ENCODE measurements around the gene TNFRSF25. TPM values are rescaled to one million over a fixed set of nuclear protein-coding genes. Genes with fewer than 3 reads are reported as not detected.
"Not testable (repeated sequence)": the region's sequence is repeated elsewhere in the genome, so short reads cannot be mapped to it uniquely, and the experiment has no call there.

Gene TNFRSF25
- total RNA-seq, 1 donor from 2014 or later, result 12.6 TPM

DNA sequence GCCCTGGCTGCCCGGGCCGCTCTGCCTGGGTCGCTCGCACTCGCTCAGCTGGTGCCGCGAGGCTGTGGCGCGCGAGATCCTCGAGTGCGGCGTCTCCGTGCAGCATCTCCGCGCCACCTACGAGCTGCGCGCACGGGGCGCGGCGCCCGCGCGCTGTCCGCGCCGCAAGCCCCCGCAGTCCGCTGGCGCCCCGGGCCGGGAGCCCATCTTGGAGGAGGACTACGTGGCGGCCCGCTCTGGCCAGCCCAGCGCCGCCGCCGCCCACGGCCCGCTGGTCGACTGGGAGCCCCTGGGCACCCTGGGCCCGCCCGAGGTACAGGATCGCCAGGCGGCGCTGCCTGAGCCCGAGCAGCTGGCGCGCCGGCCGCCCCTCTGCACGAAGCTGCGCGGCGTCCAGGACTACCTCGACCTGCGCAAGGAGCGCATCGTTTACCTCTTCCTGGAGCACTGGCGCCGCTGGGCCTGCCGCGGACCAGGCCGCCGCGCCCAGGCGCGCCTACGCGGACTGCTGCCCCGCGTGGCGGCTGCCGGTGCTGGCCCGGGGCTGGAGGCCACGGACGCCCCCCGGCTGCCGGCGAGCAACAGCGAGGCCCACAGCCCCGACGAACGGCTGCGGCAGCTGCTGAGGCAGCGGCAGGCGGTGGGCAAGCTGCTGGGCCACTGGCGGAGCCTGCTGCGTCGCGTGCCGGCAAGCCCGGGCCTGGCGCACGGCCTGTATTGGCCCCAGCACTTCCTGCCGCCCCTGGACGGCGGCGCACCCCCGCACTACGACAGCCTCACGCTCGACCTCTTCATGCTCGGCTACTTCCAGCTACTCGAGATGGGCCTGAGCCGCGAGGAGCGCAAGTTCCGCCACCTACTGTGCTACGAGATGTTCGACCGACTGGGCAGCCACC, 10.9 kb downstream of the TNFRSF25 start:
- intact Hi-C loops (cut with micrococcal nuclease), result no loop called here
- Histone ChIP-seq H3K4me3 (peak overlapping the region; percentile 29), H3K27me3 (ENCODE audit: low read depth) (peaks cover 100% of the 10 kb centered on the region), H3K36me3 (no peaks in the 10 kb centered on the region), H3K4me1 (peaks cover 24% of the 10 kb centered on the region), H3K27ac (replicated peaks) (no peak overlapping the region), H3K9me3 (replicated peaks) (no peaks in the 10 kb centered on the region)
- TF ChIP-seq, protein P1, sequence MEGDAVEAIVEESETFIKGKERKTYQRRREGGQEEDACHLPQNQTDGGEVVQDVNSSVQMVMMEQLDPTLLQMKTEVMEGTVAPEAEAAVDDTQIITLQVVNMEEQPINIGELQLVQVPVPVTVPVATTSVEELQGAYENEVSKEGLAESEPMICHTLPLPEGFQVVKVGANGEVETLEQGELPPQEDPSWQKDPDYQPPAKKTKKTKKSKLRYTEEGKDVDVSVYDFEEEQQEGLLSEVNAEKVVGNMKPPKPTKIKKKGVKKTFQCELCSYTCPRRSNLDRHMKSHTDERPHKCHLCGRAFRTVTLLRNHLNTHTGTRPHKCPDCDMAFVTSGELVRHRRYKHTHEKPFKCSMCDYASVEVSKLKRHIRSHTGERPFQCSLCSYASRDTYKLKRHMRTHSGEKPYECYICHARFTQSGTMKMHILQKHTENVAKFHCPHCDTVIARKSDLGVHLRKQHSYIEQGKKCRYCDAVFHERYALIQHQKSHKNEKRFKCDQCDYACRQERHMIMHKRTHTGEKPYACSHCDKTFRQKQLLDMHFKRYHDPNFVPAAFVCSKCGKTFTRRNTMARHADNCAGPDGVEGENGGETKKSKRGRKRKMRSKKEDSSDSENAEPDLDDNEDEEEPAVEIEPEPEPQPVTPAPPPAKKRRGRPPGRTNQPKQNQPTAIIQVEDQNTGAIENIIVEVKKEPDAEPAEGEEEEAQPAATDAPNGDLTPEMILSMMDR (IDR thresholded peaks at IDR 0.05; ENCODE audit: borderline replicate concordance), result peak; percentile 30
- DNase-seq, result no peak

DNA sequence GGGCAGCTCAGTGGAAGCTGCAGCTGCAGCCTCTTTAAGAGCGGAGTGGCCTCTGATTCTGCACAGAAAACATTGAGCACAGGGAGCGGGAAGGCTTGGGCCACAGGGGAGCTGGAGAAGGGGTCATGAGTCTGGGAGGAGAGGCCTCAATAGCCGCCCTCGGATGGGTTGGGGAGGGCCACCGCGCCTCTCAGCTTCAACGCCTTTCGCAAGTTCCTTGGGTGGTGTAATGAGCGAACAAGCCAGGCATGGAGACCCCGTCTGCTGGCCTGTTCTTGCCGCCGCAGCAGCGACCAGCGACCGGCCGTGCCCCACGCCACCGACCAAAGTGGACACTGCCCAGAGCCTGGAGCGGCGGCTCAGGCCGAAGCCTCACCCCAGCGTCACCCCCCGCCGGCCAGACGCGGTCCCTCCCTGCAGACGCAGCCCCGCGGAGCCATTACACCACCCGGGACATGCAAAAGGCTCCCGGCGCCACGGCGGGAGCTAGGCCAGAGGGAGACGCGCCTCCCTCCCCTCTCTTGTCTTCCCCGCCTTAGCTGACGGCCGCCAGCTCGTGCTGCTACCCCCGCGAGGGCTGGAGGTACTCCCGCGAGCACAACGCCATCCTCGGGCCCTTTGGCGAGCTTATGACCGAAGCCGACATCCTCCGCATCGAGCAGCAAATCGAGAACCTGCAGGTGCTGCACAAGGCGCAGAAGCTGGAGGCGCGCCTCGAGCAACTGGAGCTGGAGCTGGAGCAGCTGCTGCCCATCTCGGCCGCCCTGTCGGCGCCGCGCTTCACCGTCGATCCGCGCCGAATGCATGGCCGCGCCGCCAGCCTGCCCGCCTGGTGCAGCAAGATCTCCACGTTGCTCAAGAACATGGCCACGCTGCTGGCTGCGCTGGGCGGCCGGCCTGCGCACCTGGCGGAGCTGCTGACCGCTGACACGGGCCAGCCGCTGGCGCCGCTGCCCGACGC, 11.8 kb downstream of the TNFRSF25 start:
- Histone ChIP-seq H3K4me1 (peaks cover 20% of the 10 kb centered on the region), H3K27me3 (ENCODE audit: low read depth) (peaks cover 100% of the 10 kb centered on the region), H3K4me3 (peak overlapping the region; percentile 29)
- DNase-seq; H3K36me3 ChIP-seq; H3K27ac ChIP-seq (replicated peaks); H3K9me3 ChIP-seq (replicated peaks); intact Hi-C loops (cut with micrococcal nuclease): not testable (repeated sequence)

DNA sequence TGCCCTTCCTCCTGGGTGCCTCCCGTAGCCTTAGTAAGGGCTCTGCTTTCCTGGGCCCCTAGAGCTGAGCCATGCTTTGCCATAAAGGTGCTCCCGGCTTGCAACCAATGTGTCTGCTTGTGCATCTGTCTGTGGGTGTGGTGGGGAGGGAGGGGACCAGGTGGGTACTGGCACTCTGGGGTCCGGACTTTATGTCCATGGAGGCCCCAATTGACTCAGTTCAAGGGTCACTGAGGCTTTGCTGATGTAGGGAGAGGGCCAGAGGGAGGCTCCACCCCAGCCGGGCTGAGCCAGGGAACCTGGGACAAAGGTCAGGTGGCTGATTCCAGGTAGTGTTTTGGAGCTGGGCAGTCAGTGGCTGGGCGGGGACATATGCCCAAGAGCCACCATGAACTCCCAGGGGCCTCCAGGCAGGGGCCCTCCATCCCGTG, 15.0 kb downstream of the TNFRSF25 start:
- Histone ChIP-seq H3K9me3 (replicated peaks) (no peaks in the 10 kb centered on the region), H3K27me3 (ENCODE audit: low read depth) (peaks cover 100% of the 10 kb centered on the region), H3K4me3 (no peak overlapping the region), H3K4me1 (peaks cover 37% of the 10 kb centered on the region), H3K36me3 (no peaks in the 10 kb centered on the region), H3K27ac (replicated peaks) (no peak overlapping the region)
- DNase-seq, result no peak
- intact Hi-C loops (cut with micrococcal nuclease), result no loop called here
- TF ChIP-seq, protein P1 (IDR thresholded peaks at IDR 0.05; ENCODE audit: borderline replicate concordance), result no peak

DNA sequence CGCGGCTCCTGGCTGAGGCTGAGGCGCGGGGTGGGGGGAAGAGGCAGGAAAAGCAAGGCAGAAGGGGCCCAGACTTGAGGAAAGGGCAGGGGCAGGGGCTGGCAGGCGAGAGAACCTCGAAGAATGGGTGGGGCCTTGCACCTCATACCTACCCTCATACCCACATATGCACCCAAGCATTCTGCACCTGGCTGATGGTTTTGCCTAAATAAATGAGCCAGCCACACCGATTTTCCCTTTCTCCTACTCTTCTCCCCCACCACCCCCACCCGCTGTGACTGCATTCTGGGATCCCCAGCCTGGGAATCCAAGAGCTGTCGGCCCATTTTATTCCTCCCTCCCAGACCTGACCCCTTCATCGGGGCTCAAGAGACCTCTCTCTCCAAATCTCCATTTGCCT, 15.5 kb downstream of the TNFRSF25 start:
- H3K27me3 ChIP-seq (ENCODE audit: low read depth), result peaks cover 98% of the 10 kb centered on the region
- intact Hi-C loops (cut with micrococcal nuclease); DNase-seq: not testable (repeated sequence)

DNA sequence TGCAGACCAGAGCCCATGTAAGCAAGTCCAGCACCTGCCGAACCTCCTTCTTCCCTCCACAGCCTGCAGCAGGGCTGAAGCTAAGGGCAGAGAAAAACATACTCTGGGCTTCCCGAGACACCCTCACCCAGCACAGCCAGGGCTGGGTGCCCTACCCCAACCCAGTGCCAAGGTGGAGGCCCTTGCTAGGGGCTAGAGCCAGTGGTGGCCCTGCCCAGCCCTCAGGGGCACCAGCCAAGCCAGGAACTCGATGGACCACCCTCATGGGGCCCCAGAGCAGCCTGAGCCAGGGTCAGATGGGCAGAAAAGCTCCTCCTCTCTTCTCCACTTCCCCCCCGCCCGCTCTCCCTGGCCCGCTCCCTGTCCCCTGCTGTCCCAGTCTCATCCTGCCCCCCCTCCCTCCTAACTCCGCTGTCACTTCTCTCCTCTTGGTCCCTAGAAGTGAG, 15.9 kb downstream of the TNFRSF25 start:
- H3K4me1 ChIP-seq, result peaks cover 30% of the 10 kb centered on the region
- no peaks in the 10 kb centered on the region for H3K36me3 ChIP-seq
- peaks cover 98% of the 10 kb centered on the region for H3K27me3 ChIP-seq (ENCODE audit: low read depth)
- no peak for DNase-seq
- no peak overlapping the region for H3K27ac ChIP-seq (replicated peaks)
- TF ChIP-seq, protein P1 (IDR thresholded peaks at IDR 0.05; ENCODE audit: borderline replicate concordance), result no peak
- H3K9me3 ChIP-seq (replicated peaks), result no peaks in the 10 kb centered on the region
- H3K4me3 ChIP-seq, result no peak overlapping the region
- intact Hi-C loops (cut with micrococcal nuclease), result no loop called here

More for the DNA sequence above, 15.5 kb downstream of the TNFRSF25 start:
- not testable (repeated sequence) for H3K27ac ChIP-seq (replicated peaks); H3K4me3 ChIP-seq; H3K9me3 ChIP-seq (replicated peaks); H3K36me3 ChIP-seq
- peaks cover 35% of the 10 kb centered on the region for H3K4me1 ChIP-seq
